HG03103 (cell line): ENCODE data around the gene TICRR.

Experiments used
- ATAC-seq: cut with Tn5 transposase; IDR thresholded peaks from one replicate; pipeline ENCODE4 v1.9.1; 2021; ENCODE audit warnings: low read depth; ENCODE audit not compliant: unreplicated experiment

The TICRR gene

DNA sequence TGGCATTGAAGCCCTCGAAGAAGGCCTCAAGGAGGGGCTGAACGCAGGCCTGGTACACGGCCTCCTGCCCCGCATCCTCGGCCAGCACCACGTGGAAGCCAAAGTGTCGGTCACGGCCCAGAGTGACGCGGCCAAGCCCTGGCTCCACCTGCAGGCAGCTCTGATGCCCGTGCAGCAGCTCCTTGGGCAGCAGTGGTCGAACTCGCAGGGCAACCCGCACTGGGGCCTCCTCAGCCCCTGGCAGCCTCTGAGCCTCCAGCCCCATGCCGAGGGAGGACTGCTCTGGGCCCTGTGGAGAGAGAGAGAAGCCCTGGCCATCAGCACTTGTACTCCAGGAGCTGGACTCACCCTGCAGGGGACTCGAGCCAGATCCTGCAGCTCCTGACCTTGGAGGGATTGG is 77.4 kb downstream of the TICRR start:
- ATAC-seq: no peak

DNA sequence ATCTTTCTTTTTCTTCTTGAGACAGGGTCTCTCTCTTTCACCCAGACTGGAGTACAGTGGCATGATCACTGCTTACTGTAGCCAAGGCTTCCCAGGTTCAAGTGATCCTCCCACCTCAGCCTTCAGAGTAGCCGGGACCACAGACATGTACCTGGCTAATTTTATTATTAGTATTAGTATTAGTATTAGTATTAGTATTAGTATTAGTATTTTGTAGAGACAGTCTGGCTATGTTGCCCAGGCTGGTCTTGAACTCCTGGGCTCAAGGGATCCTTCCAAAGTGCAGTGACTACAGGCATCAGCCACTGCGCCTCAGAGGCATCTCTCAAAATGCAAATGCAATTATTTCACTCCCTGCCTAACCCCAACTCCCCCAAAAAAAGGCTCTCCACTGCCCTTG is 78.3 kb downstream of the TICRR start:
- ATAC-seq: no peak

DNA sequence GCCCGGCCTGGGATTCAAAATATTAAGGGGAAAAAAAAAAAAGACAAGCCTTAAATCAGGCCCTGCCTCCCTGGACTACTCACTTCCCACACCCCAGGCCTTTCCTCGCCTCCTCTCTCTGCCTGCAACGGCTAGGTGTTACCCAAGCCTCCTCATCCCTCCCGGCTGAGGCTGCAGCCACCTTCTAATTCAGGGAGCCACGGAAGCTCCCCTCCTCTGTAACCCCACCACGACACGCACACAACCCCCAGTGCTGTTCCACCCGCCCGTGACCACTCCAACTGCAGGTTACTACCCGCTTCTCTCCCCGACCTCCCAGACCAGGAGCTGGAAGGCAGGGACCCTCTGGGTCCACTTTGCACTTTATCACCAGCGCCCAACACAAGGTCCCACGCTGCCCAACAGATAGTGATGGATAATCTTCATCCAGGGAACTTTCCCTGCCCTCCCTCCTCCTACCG is 79.1 kb downstream of the TICRR start:
- ATAC-seq: no peak

- ATAC-seq: no peak
Measured at GRCh38 chr15:89654847-89655805, 79.9 kb downstream of the TICRR start, which contains the start of gene KIF7. KIF7 (minus strand) TSS chr15:89655467; CDS start chr15:89652930, 2,537 bp downstream.

DNA sequence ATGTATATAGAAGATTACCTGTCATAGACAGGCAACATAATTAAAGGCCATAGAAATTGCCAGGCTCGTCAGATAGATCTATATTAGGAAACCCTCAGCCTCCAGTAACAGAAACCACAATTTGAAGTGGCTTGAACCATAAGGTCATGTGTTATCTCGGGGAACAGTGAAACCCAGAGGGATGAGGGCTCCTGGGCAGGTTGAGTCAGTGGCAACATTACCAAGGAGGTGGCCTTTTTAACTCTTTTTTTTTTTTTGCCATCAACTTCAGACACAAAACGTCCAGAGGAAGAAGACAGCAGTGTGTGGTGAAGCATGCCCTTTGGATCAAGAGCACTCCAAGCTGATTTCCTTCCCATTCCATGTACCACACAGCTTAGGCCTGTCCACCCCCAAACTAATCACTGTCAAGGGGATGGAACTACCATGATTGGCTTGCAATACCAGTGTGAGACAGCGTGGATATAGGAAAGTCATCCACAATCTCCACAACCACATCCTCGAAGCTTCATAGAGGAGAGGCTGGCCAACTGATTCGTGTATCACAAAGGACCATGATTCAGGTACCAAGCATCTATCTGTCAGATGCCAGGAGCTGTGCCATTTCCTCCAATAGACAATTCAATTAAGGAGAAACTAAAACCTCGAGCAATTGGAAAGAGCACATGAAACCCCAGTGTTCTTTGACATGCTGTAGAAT is 81.0 kb downstream of the TICRR start:
- no peak for ATAC-seq

DNA sequence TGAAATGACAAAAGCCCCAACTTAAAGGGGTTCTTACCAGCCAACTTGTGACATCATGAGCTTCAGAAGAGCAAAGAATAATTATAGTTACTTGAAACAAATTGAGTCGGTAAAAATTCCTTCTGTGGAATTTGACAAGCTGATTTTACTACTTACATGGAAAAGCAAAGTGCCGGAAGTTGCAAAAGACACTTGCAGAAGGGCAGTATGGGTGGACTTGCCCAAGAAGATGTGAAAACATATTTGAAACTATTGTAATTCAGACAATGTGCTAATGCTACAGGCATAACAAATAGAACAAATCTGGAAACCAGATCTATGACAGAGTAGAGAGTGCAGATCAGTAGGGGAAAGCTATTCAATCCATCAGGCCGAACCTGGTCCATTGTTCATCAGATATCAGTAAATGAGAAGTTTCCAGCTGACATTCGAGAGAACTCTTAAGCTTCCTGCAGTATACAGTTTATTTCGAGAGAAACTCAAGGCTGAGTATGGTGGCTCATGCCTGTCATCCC is 82.5 kb downstream of the TICRR start:
- no peak for ATAC-seq

GRCh38 chr15:89659295-89659694 is 84.0 kb downstream of the TICRR start:
- no peak for ATAC-seq

GRCh38 chr15:89660556-89660955 is 85.3 kb downstream of the TICRR start:
- ATAC-seq: no peak

DNA sequence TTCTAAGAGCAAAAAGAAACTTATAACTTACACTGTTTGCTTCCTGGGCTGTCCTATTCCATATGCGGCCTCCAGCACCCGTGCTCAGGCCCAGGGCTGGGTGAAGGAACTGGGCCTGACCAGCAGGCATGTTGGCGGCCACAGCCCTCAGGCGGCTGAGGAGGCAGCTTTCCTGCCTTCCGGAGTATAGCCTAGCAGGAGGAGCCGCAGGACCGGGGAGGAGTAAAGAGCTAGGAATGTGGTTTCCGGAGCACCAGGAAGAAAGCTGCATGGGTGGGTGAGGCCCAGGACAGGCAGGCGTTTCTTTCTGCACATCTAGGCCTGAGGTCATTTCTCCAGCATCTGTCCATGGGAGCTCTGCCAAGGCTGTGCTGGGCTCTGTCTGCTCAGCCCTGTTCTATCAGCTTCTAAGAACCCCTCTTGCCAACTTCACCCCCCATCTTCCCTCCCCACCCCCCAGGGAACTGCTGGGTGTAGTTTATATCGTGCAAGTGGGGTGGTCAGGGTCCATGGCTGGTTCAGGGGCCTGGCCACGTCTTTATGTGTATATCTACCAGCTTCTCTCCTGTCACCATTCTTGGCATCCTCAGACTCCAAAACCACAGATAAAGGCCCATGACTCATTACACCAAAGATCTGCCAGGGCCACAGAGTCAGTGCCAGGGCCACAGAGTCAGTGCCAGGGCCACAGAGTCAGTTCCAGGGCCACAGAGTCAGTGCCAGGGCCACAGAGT is 87.8 kb downstream of the TICRR start:
- no peak for ATAC-seq

DNA sequence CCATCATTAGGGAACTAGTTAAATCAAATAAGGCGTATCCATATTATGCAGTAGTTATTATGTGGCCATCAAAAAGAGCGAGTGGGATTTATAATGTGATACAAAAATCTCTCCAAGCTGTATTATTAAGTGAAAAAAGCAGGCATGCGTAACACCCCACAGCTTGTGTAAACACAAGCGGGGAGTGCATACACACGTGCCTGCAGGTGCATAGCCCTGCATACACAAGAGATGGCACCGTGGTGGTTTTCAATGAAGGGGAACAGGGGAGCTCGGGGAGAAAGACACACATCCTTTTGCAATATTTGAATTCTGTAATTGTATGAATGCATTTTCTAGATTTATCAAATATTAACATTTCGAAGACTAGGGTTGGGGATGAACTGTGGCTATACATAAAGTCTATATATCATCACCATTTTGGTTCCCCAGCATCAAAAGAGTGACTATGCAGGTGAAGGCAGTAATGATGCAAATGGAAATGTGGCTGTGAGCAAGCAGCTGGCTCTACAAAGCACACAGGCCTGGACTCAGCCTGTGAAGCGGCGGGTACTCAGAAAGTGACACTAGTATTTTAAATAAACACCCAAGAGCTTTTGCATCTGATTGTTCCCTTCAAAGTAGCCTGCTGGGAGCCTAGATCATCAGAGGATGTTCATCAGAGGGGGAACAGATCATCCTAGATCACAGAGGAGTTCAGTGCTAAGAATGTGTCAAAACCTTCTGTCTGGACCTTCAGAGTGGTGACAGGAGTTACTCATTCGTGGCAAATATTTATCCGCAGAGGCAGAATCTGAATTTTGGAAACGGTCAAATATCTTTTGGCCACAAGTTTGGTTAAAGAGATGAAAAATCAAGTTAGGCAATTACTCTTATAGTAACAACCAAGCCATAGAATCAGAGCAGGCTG is 89.4 kb downstream of the TICRR start:
- no peak for ATAC-seq

GRCh38 chr15:89665449-89666181 is 90.3 kb downstream of the TICRR start:
- ATAC-seq: no peak

DNA sequence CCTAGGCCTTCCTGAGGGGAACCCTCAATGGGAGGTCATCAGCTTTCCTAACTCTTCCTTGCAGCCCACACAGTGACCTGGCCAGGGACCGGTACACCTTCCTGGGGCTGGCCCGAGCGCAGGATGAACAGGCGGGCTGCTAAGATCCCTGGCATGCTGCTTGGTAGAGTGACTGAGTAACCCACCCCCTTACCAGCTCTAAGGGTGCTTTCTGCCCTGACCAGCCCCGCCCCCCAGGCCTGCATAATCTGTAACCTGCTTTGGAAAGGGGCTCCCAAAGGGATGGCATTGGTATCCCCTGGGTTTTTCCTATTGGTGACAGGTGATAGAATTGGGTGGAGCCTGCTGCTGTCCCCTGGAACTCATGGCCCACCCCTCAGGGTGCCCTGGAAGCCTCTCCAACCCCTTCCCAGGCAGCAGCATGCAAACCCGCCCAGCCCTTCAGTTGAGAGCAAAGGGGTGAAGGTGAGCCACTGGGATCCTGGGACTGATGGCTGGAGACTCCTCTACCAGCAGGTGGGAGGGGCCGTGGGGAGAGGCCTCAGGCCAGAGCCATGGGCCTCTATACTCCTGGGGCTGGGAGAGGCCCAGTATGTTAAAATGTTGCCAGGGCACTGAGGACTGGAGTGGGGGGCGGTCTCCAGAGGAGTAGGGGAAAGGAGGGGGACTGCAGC is 91.1 kb downstream of the TICRR start:
- ATAC-seq: no peak

DNA sequence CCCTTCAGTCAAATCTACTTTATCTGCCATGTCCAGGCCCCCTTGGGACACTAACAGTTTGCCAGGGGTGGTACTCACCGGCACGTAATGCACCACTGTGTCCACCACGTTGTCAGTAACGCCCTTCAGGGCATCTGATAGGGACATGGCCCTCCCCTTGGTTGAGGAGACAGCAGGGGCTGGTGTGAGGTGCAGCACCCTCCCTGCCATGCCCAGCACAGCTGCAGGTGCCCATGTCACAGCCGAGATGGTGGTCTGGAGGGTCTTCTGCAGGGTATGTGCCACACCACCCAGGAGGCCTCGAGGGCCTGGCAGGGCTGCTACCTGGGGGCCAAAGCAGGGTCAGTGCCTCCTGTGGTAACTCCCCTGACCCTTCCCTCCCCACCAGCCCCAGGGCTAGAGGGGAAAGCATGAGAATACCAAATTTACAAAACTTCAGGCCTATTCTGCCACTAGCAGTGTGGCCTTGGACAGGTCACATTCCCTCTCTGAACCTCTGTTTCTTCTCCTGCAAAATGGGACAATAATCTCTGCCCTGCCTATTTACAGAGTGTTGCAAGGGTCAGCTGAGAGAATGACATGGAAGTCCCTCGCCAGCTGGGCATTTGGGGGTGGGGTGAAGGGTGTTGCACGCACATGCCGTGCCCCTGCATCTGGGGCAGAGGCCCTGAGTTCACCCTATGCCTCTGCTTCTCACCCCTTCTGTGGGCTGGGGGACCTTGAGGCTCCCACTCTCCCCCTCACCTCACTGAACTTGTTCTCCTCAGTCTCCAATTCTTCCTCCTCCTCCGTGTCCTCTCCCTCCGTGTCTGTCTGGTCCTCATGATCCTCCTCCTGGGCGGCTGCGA is 91.8 kb downstream of the TICRR start:
- no peak for ATAC-seq

DNA sequence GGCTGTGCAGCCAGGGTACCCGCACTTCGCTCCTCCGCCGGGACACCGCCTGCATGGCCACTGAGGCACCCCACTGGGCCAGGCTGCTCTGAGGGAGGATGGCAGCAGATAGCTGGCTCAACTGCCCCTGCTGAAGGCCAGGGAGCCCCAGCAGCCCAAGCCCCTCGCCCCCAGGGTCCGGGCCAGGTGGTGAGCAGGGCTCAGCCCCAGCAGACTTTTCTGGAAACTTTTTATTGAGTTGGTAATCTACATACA is 92.4 kb downstream of the TICRR start:
- ATAC-seq: no peak

DNA sequence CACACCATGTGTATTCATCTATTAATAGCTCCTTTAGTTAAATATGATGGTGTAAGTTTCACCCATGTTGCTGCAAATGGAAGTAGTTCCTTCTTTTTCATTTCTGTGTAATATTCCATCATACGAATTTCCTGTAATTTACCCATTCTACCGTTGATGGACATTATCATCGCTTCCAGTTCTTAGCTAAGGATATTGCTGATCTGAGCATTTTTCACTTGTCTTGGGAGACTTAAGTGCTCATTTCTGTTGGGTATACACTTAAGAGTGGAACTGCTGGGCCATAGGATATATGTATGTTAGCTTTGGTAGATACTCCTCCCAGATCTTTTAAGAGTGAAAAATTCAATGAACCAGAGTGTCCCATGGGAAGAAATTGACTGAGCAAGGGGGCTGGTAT is 92.9 kb downstream of the TICRR start:
- no peak for ATAC-seq

DNA sequence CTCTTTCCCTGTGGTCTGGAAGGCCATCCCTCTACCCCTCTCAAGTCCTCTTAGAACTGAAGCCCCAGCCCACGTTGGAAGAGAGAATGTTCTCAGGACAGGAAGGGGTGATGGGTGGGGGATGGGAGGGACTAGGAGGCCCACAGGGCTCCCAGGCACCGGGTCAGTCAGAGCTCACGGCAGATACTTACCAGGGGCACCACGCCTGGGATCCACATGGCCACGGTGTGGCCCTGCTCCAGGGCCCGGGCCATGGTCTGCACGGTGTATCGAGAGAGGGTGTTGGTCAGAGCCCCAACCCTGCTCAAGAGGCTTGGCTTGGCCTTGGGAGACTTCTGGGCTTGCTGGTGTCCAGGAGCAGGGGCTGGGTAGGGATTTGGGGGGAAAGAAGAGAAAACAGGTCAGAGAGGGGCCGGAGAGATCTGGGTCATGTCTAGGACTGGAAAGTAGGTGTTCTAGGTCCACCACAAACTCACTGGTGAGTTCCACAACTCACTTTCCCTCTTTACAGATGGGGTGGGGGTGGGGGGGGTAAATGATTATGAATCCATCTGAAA is 94.1 kb downstream of the TICRR start:
- ATAC-seq: no peak

DNA sequence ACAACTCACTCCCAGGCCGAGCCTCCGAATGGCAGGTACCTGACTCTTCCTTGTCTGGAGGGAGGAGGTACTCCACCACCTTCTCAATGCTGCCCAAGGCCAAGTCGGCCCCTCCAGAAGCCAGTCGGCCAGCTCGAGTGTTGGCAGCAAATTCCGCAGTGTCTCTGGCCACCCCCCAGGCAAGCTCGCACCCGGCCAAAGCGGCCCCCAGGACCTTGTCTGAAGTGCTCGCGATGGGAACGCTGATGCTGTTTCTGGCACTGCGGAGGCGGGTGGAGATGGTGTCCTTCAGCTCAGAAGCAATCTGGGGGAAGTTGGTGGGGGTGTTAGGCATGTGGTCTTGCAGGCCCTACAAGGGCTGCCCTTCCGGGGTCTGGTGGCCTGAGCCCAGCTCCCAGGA is 94.7 kb downstream of the TICRR start:
- no peak for ATAC-seq
